Kidney epithelial cell (primary cell): ENCODE measurements around the gene KIAA1614. TPM values are rescaled to one million over a fixed set of nuclear protein-coding genes. Genes with fewer than 3 reads are reported as not detected.

ENCODE experiments used
- DNase-seq: peaks from one replicate; pipeline ENCODE4 v3.0.0-alpha.2; 2010; ENCODE audit warnings: low read depth
- H3K27me3 ChIP-seq: 2 replicates; pipeline ENCODE4 v1.6.0; 2011; ENCODE audit warnings: low read length; ENCODE audit not compliant: control insufficient read depth, insufficient read depth
- H3K36me3 ChIP-seq: 2 replicates; pipeline ENCODE4 v1.5.1; 2011; ENCODE audit warnings: low read length; ENCODE audit not compliant: control insufficient read depth, insufficient read depth
- H3K4me3 ChIP-seq: 2 replicates; pipeline ENCODE4 v1.5.1; 2011; ENCODE audit warnings: low read depth, mild to moderate bottlenecking, control low read depth, low read length
- total RNA-seq: library from RNA; depleted of rRNA; stranded (reverse); fragments of >200 nt; gene quantifications from 2 replicates; pipeline ENCODE4 v1.2.3, GENCODE V29; 2015
- TF ChIP-seq, protein P1 (sequence below): IDR thresholded peaks from 2 replicates; pipeline ENCODE4 v1.5.1; 2011; ENCODE audit warnings: mild to moderate bottlenecking, moderate library complexity, low read length, control low read depth, inconsistent platforms; ENCODE audit not compliant: insufficient read depth, poor library complexity, severe bottlenecking

Gene KIAA1614
- total RNA-seq, 1 donor from 2014 or later: 10.2 TPM

DNA sequence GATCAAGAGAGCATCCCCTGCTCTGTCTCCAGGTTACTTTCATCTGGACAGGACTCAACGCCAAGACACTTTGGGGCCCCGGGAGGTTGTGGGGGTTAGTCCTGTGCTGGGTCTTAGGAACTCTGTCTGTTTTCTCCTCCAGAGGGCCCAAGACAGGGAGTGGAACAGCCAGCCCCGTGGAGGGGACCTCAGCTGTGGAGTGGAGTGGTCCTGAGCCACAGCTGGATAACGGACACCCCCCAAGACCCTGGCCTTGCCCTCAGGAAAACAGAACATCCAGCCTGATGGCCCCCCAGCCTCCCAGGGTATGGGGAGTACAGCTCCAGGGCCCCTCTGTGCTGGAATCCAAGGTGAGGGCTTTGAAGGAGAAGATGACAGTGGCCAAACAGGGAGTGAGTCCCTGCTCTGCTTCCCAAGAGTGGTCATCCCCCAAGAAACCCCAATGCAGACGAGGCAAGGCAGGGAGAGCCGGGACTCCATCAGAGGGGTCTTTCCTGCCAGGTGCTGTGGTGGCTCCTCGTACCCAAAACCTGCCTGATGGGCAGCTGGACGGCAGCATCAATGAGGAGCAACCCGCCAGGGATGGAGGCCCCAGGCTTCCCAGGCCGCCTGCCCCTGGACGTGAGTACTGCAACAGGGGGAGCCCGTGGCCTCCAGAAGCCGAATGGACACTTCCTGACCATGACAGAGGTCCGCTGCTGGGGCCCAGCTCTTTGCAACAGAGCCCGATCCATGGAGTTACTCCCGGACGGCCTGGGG, 3.5 kb downstream of the KIAA1614 start:
- Histone ChIP-seq H3K4me3 (no peak overlapping the region), H3K27me3 (peaks cover 2% of the 10 kb centered on the region), H3K36me3 (no peaks in the 10 kb centered on the region)
- TF ChIP-seq, protein P1, sequence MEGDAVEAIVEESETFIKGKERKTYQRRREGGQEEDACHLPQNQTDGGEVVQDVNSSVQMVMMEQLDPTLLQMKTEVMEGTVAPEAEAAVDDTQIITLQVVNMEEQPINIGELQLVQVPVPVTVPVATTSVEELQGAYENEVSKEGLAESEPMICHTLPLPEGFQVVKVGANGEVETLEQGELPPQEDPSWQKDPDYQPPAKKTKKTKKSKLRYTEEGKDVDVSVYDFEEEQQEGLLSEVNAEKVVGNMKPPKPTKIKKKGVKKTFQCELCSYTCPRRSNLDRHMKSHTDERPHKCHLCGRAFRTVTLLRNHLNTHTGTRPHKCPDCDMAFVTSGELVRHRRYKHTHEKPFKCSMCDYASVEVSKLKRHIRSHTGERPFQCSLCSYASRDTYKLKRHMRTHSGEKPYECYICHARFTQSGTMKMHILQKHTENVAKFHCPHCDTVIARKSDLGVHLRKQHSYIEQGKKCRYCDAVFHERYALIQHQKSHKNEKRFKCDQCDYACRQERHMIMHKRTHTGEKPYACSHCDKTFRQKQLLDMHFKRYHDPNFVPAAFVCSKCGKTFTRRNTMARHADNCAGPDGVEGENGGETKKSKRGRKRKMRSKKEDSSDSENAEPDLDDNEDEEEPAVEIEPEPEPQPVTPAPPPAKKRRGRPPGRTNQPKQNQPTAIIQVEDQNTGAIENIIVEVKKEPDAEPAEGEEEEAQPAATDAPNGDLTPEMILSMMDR: no peak
- no peak for DNase-seq

DNA sequence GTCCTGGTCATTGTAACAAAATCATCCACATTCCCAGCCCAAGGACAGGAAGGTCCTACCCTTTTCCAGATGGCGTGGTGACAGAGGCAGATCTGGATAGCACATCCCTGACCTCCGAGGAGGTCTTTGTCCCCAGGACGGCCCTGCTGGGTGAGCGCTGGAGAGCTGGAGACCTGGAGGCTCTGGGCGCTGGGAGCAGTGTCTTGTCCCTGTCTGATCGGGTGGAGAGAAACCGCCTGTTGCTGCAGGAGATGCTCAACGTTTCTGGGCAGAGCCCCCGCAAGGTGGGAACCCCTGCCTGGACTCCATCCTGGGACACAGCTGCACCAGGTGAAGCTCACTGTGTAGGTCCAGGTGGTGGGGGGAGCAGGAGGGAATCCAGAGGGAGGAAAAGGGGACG, 4.1 kb downstream of the KIAA1614 start:
- Histone ChIP-seq H3K36me3 (no peaks in the 10 kb centered on the region), H3K4me3 (no peak overlapping the region), H3K27me3 (peaks cover 2% of the 10 kb centered on the region)
- DNase-seq: no peak
- TF ChIP-seq, protein P1: no peak

DNA sequence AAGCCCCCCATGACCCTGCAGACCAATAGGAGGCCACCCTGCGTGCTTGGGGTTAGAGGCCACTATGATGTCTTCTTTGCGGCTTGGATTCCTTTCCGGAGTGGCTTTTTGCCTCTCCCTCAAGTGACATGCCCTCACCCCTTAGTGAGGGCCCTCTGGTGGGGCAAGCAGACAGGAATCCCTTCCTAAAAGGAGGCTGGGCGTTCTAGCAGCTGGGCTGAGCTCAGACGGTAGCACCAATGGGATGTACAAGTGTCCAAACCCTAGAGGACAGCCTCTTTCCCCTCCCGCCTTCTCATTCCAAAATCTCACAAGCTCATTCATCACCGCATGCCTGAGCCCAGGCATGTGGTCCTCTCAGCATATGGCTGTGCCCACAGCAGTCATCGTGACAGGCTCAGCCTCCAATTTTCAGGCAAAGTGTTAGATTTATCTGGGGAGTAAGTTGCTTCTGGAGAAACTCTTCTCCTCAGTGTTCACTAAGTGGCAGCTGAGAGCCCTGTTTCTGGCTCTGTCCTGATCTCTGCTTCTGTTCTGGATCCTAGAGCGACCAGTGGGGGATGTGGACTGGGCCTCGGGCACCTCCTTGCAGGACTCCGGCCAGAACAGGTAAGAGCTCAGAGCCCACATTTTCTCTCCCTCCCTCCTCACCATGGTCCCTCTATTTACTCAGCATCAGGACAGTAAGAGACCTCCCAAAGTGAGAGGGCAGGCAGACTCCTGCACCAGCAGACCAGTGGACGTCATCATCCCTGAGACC, 4.8 kb downstream of the KIAA1614 start:
- Histone ChIP-seq H3K36me3 (no peaks in the 10 kb centered on the region), H3K27me3 (peaks cover 2% of the 10 kb centered on the region), H3K4me3 (no peak overlapping the region)
- DNase-seq: no peak
- TF ChIP-seq, protein P1: no peak

DNA sequence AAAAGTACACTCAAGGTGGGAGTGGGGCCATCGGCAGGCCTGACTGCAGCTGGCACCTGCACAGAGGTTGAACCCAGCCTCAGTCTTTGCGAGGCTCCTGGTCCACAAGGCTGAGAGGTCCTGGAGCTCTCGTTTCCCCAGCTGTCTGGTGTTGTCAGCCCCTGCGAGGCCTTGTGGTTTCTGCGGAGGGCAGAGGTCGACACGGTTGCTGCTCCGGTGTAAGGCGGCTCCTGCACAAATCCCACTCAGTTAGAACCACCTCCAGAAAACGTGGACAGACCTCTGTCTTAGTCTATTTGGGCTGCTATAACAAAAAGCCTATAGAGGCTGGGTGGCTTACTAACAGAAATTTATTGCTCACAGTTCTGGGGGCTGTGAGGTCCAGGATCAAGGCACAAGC, 5.8 kb downstream of the KIAA1614 start:
- no peak for DNase-seq
- TF ChIP-seq, protein P1: no peak
- H3K4me3 ChIP-seq: no peak overlapping the region
- peaks cover 2% of the 10 kb centered on the region for H3K27me3 ChIP-seq
- no peaks in the 10 kb centered on the region for H3K36me3 ChIP-seq

DNA sequence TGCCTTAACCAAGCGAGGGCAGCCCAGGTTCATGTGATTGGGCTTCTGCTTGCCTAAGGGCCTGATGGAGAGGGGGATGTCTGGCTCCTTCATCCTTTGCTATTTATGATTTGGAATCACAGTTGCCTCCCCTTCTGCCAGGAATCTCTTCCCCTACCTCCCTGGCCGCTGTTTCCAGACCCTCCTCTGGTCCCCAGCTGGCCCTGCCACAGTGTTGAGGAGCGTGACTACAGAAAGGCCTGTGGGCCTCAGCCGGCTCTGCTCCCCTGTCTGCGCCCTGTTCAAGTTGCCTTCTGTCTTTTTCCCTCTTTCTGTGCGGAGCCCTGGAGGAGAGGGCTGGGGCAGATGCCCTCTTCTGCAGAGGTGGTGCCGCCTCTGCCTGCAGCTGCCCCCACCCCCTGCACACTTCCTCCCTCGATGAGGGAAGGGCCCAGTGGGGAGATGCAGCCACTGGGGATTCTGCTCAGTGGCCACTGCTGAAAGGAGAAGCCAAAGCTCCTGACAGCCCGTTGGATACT, 6.5 kb downstream of the KIAA1614 start:
- TF ChIP-seq, protein P1: no peak
- DNase-seq: no peak
- no peak overlapping the region for H3K4me3 ChIP-seq
- no peaks in the 10 kb centered on the region for H3K36me3 ChIP-seq
- H3K27me3 ChIP-seq: peaks cover 2% of the 10 kb centered on the region
